Vagina (tissue), 2 donors: ENCODE results near the gene SIPA1.

ENCODE experiments used
- CTCF ChIP-seq, 3 experiments: fragments of 450-650 bp in 2 of 3; fragments of 200-600 bp in 1 of 3; sonication (generic) in 1 of 3; IDR thresholded peaks; one replicate each; pipeline ENCODE4 v1.5.1; 2017 to 2019; ENCODE audit warnings: antibody characterized with exemption in 3 of 3, mild to moderate bottlenecking in 2 of 3, moderate library complexity in 2 of 3
- POLR2A ChIP-seq, 2 donors: fragments of 450-650 bp; IDR thresholded peaks; one replicate each; pipeline ENCODE4 v1.6.1; 2017; ENCODE audit warnings: antibody characterized with exemption in 2 of 2, mild to moderate bottlenecking in 2 of 2, moderate library complexity in 2 of 2

- TF ChIP-seq POLR2A (IDR thresholded peaks at IDR 0.05) (no peak), CTCF (IDR thresholded peaks at IDR 0.05) (no peak)
Measured at GRCh38 chr11:65695459-65696241, 57.7 kb downstream of the SIPA1 start.
